HG03520 (cell line): ENCODE data around the gene CTIF.
"Not testable (repeated sequence)": the region's sequence is repeated elsewhere in the genome, so short reads cannot be mapped to it uniquely, and the experiment has no call there.

Experiments used
- ATAC-seq: cut with Tn5 transposase; IDR thresholded peaks from one replicate; pipeline ENCODE4 v1.9.1; 2021; ENCODE audit warnings: mild to moderate bottlenecking, moderate library complexity; ENCODE audit not compliant: unreplicated experiment

The CTIF gene

GRCh38 chr18:48809365-48809764 is 270.5 kb downstream of the CTIF start:
- no peak for ATAC-seq

DNA sequence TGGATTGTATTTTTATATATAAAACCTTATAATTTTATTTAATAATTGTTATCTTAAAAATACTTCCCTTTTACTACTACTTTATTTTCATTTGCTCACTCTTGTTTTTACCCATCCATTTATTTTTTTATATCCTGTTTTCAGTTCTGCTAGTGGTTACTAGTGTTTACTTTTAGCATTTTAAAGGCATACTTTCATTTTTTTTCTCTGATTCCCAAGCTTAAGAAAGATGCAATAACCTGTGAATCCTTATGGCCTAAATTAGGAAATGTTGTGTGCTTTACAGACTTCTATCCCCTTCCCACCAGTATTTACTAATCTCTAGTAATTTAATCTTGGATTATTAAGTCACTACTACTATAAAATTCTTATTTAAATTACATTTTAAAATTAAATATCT is 272.0 kb downstream of the CTIF start:
- ATAC-seq = no peak

GRCh38 chr18:48811401-48811800 is 272.6 kb downstream of the CTIF start:
- no peak for ATAC-seq

DNA sequence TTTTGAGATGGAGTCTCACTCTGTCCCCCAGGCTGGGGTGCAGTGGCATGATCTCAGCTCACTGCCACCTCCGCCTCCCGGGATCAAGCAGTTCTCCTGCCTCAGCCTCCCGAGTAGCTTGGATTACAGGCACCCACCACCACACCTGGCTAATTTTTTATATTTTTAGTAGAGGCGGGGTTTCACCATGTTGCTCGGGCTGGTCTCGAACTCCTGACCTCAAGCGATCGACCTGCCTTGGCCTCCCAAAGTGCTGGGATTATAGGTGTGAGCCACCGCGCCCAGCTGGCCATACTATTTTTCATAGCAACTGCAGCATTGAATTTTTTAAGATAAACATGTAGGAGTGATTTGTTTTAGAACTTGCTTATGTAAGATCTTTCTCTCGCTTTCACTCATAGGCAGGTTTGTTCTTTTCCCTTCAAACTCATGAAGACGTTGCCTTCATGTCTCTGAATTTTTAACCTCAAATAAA is 273.2 kb downstream of the CTIF start:
- ATAC-seq = not testable (repeated sequence)

GRCh38 chr18:48813321-48813720 is 274.5 kb downstream of the CTIF start:
- no peak for ATAC-seq

DNA sequence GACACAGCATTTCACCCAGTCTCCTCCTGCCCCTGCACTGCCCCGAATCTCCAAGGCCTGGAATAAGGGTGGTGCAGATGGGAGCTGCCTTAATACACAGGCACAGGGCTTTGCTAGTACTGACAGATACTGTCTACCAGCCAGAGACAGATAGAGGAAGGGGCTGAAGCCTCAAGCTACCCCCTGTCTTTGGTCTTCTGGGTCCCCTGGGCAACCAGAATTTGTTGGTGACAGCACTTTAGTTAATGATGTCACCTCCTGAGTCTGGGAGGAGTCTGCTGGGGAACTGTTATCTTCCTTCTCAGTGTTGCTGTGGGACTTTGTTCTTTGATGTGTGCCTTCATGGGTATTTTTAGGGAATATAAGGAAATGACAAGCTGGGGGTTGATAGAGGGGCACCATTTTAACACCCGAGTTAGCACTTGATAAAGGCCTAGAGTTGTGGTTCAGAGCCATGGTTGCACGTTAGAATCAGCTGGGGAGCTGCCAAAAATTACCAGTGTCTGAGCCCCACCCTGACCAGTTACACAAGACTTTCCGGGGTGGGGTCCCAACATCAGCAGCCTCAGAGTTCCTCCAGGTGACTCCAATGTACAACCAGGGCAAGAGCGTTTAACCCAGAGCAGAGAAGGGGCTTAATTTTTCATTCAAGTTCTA is 275.1 kb downstream of the CTIF start:
- no peak for ATAC-seq

GRCh38 chr18:48814490-48815178 is 275.8 kb downstream of the CTIF start:
- ATAC-seq = no peak

- no peak for ATAC-seq
Measured at GRCh38 chr18:48815179-48815515, 276.3 kb downstream of the CTIF start.

DNA sequence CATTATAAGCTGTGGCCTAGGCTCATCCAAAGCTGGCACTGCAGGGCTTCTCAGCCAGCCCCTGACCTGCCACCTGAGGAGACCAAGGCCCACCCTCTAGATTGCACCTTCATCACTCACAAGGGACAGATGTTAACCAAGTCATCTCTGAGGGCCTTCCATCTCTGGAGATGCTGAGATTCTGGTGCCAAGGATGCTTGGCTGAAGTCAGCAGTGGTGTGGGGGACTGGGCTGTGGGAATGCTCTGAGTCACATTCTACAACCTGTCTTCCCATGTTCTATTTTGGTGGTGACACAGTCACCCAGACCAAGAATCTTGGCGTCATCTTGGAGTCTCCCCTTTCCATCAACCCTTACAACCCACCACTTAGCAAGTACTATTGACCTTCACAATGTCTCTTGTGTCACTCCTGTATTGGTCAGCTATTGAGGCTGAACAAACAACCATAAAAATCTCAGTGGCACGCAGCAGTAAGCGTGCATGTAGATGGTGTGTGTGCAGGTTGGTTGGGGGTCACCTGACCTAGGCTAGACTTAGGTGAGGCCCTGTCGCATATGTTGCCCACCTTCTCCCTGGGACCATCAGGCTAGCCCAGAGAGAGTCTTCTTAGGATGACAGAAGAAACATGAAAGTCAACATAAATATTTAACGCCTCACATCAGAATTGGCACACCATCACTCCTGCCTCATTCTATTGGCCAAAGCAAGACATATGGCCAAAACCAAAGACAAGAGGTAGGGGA is 276.9 kb downstream of the CTIF start:
- no peak for ATAC-seq

GRCh38 chr18:48816554-48816953 is 277.7 kb downstream of the CTIF start:
- no peak for ATAC-seq

- ATAC-seq = no peak
Measured at GRCh38 chr18:48817021-48817461, 278.2 kb downstream of the CTIF start.

- no peak for ATAC-seq
Measured at GRCh38 chr18:48818329-48819254, 279.8 kb downstream of the CTIF start.

- ATAC-seq = no peak
Measured at GRCh38 chr18:48819276-48819675, 280.4 kb downstream of the CTIF start.

GRCh38 chr18:48819781-48820482 is 281.1 kb downstream of the CTIF start:
- ATAC-seq = no peak

DNA sequence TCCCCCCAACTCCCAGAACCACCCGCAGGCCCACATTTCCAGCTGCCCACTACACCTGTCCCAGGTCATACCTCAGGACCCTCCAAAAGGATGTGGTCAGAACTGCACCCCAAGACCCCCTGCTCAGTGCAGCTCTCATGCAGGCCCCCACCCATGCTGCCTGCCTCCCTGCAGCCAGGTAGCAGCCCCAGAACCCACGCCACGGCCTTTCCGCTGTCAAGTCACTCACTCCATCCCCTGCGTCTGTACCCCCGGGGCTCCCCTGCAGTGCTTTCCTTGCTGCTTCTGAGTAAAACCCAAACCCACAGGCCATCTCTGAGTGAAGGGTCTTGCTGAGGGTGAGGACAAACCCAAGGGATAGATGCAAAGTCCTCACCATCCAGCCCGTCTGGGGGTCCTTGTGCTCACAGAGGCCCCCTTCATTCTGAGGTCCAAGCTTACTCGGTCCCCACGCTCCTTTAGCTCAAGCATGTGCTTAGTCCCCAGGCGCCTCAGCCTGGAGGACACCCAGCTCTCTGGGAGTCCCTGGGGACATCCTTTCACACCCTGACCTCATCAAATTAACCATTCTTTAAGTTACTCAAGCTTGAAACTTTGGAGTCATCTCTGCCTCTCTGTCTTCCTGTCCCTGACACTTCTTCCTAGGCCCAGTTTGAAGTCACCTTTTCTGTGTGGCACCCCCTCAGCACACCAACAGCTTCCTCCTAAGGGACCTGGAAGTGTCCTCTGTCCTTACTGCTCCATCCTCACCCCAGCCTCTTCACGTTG is 281.8 kb downstream of the CTIF start:
- peak; percentile 89 for ATAC-seq

DNA sequence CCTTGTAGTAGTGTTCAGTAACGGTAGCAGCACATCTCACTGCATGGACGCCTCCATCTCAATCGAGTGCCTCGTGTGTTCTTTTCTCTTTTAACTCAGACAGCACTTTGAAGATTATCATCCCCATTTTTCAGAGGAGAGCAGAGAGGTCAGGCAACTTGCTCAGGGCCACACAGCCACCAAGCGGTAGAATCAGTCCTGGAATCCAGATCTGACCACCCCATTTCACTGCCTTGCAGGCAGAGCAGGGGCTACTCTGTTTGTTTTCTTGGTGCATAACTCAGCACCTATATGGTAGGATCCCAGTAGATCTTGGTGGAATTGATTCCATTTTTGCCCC is 282.4 kb downstream of the CTIF start:
- no peak for ATAC-seq

DNA sequence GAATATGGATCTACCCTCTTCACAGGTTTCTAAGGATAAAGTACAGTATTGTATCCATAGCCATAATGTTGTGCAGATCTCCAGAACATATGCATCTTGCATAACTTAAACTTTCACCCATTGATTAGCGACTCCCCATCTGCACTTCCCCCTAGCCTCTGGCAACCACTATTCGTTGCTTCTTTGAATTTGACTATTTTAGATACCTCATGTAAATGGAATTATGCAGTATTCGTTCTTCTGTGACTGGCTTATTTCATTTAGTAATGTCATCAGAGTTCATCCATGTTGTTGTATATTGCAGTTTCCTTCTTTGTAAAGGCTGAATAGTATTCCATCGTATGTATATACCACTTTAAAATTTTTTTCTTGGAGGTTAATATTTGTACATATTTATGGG is 283.0 kb downstream of the CTIF start:
- no peak for ATAC-seq

DNA sequence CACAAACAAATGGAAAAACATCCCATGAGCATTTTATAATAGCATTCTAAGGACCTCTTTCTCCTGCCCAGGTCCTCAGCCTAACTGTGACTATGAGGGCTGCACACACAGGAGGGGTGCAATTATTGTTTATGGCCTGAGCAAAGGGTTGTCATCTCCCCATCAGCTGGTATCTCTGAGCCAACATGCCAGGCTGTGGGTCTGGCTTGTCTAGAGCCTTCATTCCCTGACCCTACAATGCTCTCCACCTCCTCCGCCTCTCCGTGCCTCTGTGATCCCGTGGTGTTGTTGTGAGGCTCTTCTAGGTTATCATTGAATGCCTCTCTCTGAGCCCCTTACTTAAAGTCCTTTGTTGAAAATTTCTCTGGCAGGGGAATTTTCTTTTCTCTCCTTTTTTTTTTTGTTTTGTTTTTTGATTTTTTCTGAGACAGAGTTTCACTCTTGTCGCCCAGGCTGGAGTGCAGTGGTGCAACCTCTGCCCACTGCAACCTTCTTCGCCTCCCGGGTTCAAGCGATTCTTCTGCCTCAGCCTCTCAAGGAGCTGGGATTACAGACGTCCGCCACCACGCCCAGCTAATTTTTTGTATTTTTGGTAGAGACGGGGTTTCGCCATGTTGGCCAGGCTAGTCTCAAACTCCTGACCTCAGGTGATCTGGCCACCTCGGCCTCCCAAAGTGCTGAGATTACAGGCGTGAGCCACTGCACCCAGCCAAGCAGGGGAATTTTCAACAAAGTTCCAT is 285.6 kb downstream of the CTIF start:
- ATAC-seq = no peak
